Endodermal cell (in vitro differentiated cells): ENCODE data around the gene GLIS1. TPM values are rescaled to one million over a fixed set of nuclear protein-coding genes. Genes with fewer than 3 reads are reported as not detected.

Source experiments
- DNase-seq: peaks from one replicate; pipeline ENCODE4 v3.0.0-alpha.2; 2017
- H3K27ac ChIP-seq: 2 replicates; pipeline ENCODE4 v1.5.1; 2013; ENCODE audit warnings: mild to moderate bottlenecking, low read depth, low read length, moderate library complexity
- H3K27me3 ChIP-seq: 2 replicates; pipeline ENCODE4 v1.6.1; 2013; ENCODE audit warnings: mild to moderate bottlenecking, low read length, moderate library complexity; ENCODE audit not compliant: insufficient read depth, control insufficient read depth, poor library complexity, severe bottlenecking
- H3K36me3 ChIP-seq: 2 replicates; pipeline ENCODE4 v1.7.0; 2013; ENCODE audit warnings: mild to moderate bottlenecking, low read length, moderate library complexity; ENCODE audit not compliant: control insufficient read depth, insufficient read depth
- H3K4me1 ChIP-seq: one replicate; pipeline ENCODE4 v1.7.0; 2013; ENCODE audit warnings: low read length; ENCODE audit not compliant: control insufficient read depth, insufficient read depth
- H3K4me3 ChIP-seq: 2 replicates; pipeline ENCODE4 v1.5.1; 2013; ENCODE audit warnings: mild to moderate bottlenecking, low read length, moderate library complexity
- H3K9ac ChIP-seq: 2 replicates; pipeline ENCODE4 v1.6.1; 2013; ENCODE audit warnings: mild to moderate bottlenecking, low read length, moderate library complexity; ENCODE audit not compliant: poor library complexity, severe bottlenecking; ENCODE audit errors: extremely low read depth
- H3K9me3 ChIP-seq: 2 replicates; pipeline ENCODE4 v1.6.1; 2013; ENCODE audit warnings: mild to moderate bottlenecking, low read length, moderate library complexity; ENCODE audit not compliant: control insufficient read depth
- H3K27ac Mint-ChIP-seq: 2 replicates; pipeline ENCODE4 v1.8.0; 2020; ENCODE audit warnings: mixed read lengths
- H3K27me3 Mint-ChIP-seq: 2 replicates; pipeline ENCODE4 v1.8.0; 2021; ENCODE audit warnings: mild to moderate bottlenecking, mixed read lengths; ENCODE audit not compliant: insufficient read depth
- H3K36me3 Mint-ChIP-seq: 2 replicates; pipeline ENCODE4 v1.8.0; 2020; ENCODE audit warnings: low read depth, mixed read lengths
- H3K4me1 Mint-ChIP-seq: 2 replicates; pipeline ENCODE4 v1.8.0; 2020; ENCODE audit warnings: mixed read lengths
- H3K4me3 Mint-ChIP-seq: 2 replicates; pipeline ENCODE4 v1.8.0; 2020; ENCODE audit warnings: mild to moderate bottlenecking, moderate library complexity, mixed read lengths
- H3K9me3 Mint-ChIP-seq: 2 replicates; pipeline ENCODE4 v1.8.0; 2020; ENCODE audit warnings: mild to moderate bottlenecking, mixed read lengths
- WGBS, 2 experiments: methylation state at CpG; one replicate each; pipeline versions ENCODE4 v1.1.5 to v1.1.7; 2013; ENCODE audit warnings: missing lambda C conversion rate in 2 of 2, mixed read lengths in 1 of 2; ENCODE audit not compliant: insufficient coverage in 1 of 2, insufficient read length in 1 of 2; 5-methylcytosine and 5-hydroxymethylcytosine counted together
- total RNA-seq, 2 donors: library from RNA; stranded (reverse); fragmentation: NEBNext Ultra II Directional in 1 of 2; extraction: Animal tissue kit (Norgen Biotek cat#: 25700) in 1 of 2; gene quantifications; 2 replicates in 1 of 2; 3 replicates in 1 of 2; pipeline ENCODE4 v1.2.1, GENCODE V29; 2021
- TF ChIP-seq, protein P1 (sequence below): fragments of 200-600 bp; sonication (generic); conservative IDR thresholded peaks from 2 replicates; pipeline ENCODE4 v1.5.0; 2021; ENCODE audit warnings: antibody characterized with exemption, mild to moderate bottlenecking

The GLIS1 gene
- total RNA-seq, 2 donors from 2014 or later = 2.1 to 3.9 TPM

DNA sequence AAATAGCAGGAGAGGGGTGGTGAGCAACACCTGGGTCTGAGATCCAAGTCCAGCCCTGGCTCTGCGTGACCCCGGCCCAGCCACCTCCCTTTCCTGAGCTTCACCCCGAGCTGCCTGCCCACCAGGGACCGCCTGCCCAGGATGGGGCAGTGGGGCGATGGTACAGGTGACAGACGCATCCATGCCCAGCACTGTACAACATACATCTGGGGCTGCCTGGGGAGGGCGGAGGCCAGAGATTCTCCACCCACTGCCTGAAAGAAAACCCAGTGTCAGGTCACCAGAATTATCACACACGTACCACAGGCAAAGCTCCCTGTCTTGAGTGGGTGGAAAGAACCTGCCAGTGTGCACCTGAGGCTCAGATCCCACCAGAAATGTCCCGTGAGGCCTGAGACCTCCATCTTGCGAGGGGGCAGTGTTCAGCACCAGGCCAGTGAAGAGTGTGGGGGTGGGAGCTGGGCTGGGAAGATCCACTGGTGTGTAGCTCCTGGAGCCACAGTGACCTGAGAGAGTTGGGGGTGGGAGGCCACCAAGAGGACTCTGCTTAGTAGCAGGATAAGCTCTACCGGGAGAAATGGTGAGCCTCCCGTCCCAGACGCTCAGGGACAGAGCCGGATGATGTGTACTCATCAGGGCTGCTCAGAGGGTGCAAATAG lies 198.2 kb downstream of the GLIS1 start:
- Mint-ChIP-seq H3K4me1 (no peaks in the 10 kb centered on the region), H3K36me3 (no peaks in the 10 kb centered on the region), H3K27me3 (peaks cover 1% of the 10 kb centered on the region), H3K9me3 (no peaks in the 10 kb centered on the region), H3K27ac (no peak overlapping the region), H3K4me3 (no peak overlapping the region)
- no peak overlapping the region for H3K27ac ChIP-seq
- TF ChIP-seq, protein P1, sequence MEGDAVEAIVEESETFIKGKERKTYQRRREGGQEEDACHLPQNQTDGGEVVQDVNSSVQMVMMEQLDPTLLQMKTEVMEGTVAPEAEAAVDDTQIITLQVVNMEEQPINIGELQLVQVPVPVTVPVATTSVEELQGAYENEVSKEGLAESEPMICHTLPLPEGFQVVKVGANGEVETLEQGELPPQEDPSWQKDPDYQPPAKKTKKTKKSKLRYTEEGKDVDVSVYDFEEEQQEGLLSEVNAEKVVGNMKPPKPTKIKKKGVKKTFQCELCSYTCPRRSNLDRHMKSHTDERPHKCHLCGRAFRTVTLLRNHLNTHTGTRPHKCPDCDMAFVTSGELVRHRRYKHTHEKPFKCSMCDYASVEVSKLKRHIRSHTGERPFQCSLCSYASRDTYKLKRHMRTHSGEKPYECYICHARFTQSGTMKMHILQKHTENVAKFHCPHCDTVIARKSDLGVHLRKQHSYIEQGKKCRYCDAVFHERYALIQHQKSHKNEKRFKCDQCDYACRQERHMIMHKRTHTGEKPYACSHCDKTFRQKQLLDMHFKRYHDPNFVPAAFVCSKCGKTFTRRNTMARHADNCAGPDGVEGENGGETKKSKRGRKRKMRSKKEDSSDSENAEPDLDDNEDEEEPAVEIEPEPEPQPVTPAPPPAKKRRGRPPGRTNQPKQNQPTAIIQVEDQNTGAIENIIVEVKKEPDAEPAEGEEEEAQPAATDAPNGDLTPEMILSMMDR = no peak
- H3K9ac ChIP-seq = no peak overlapping the region
- no peaks in the 10 kb centered on the region for H3K36me3 ChIP-seq
- 92 to 95% methylated on average over 9 to 14 of the region's 14 CpGs for WGBS, 2 experiments
- DNase-seq = no peak
- no peaks in the 10 kb centered on the region for H3K9me3 ChIP-seq
- H3K27me3 ChIP-seq = no peaks in the 10 kb centered on the region
- no peaks in the 10 kb centered on the region for H3K4me1 ChIP-seq
- H3K4me3 ChIP-seq = no peak overlapping the region

DNA sequence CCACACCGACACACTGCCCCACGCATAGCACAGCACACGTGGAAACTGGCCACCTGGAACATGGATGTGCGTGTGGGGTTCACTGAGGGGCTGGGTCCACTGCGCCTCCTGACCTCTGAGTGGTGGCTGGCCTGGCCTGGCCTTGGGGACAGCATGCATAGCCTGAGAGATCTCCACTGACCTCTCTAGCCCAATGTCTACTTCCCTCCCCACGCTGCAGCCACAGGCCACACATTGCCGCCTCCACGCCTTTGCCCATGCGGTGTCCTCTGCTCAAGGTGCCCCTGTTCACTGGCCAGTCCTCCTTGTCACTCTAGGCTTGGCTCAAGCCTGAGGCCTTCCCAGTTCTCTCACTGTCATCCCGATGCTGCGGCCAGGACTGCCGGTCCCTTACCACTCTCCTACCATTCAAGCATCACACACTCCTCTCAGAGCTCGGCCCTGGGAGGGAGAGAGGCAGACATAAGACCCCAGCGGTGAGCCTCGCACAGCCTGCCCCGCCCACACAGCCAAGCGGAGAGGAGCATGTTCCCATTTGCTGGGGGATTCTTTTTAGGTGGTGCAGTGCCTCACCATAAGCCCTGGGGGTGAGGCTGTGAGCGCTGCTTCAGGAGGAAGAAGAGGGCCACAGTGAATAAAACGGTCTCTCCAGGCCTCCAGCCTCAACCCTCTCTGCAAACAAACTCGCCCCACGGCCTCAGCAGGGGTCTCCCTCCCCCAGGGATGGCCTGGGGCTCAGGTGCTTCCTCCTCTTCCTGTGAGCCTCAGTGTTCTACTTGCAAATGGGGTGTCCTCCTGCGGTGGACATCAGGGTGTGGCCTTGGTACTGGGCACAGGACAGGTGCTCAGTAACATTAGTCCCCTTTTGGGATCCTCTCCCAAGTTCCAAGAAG lies 199.0 kb downstream of the GLIS1 start:
- Histone ChIP-seq H3K4me3 (no peak overlapping the region), H3K27me3 (no peaks in the 10 kb centered on the region), H3K9ac (no peak overlapping the region), H3K27ac (no peak overlapping the region), H3K4me1 (no peaks in the 10 kb centered on the region), H3K36me3 (no peaks in the 10 kb centered on the region), H3K9me3 (no peaks in the 10 kb centered on the region)
- TF ChIP-seq, protein P1 = no peak
- no peak overlapping the region for H3K27ac Mint-ChIP-seq
- H3K4me3 Mint-ChIP-seq = no peak overlapping the region
- no peaks in the 10 kb centered on the region for H3K9me3 Mint-ChIP-seq
- WGBS, 2 experiments = 84 to 86% methylated on average over 14 to 22 of the region's 22 CpGs
- DNase-seq = no peak
- no peaks in the 10 kb centered on the region for H3K4me1 Mint-ChIP-seq
- H3K36me3 Mint-ChIP-seq = no peaks in the 10 kb centered on the region
- peaks cover under 1% of the 10 kb centered on the region for H3K27me3 Mint-ChIP-seq

DNA sequence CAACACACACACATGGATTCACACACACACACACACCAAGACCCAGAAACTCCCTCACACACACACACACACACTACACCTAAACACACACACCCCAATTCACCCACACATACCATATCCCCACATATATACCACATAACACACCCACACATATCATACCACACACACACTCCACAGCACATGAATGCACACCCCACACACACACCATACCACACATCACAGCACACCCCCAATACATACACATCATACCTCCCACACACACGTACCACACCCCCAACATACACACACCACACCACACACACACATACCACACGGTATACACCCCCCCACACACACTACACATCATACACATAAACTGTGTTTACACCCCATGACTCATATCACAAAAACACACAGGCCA lies 199.7 kb downstream of the GLIS1 start:
- Mint-ChIP-seq H3K9me3 (no peaks in the 10 kb centered on the region), H3K27me3 (peaks cover 2% of the 10 kb centered on the region)

More for the DNA sequence above, 199.7 kb downstream of the GLIS1 start:
- Histone ChIP-seq H3K36me3 (no peaks in the 10 kb centered on the region), H3K9ac (no peak overlapping the region), H3K9me3 (no peaks in the 10 kb centered on the region), H3K4me3 (no peak overlapping the region), H3K27ac (no peak overlapping the region), H3K27me3 (no peaks in the 10 kb centered on the region), H3K4me1 (no peaks in the 10 kb centered on the region)
- no peak for DNase-seq
- no peak overlapping the region for H3K27ac Mint-ChIP-seq
- no peaks in the 10 kb centered on the region for H3K36me3 Mint-ChIP-seq
- H3K4me3 Mint-ChIP-seq = no peak overlapping the region
- 86 to 93% methylated on average over 2 of the region's 2 CpGs for WGBS, 2 experiments
- no peaks in the 10 kb centered on the region for H3K4me1 Mint-ChIP-seq
- TF ChIP-seq, protein P1 = no peak
